Transverse colon (tissue), 4 donors: ENCODE measurements around the gene B3GALT4. TPM values are rescaled to one million over a fixed set of nuclear protein-coding genes. Genes with fewer than 3 reads are reported as not detected.
"Not testable (repeated sequence)": the region's sequence is repeated elsewhere in the genome, so short reads cannot be mapped to it uniquely, and the experiment has no call there.

ENCODE experiments used
- DNase-seq: peaks from one replicate; pipeline ENCODE4 v3.0.0-alpha.2; 2019
- H3K27ac ChIP-seq, 4 donors: fragments of 200-600 bp; sonication (generic); 2 replicates each; pipeline ENCODE4 v1.5.1; 2016 to 2018; ENCODE audit warnings: inconsistent platforms in 4 of 4
- H3K27me3 ChIP-seq: fragments of 200-600 bp; sonication (generic); 2 replicates; pipeline ENCODE4 v1.5.1; 2017; ENCODE audit warnings: inconsistent platforms
- H3K36me3 ChIP-seq, 4 donors: fragments of 200-600 bp; sonication (generic); 2 replicates each; pipeline ENCODE4 v1.5.1; 2017 to 2019; ENCODE audit warnings: inconsistent platforms in 4 of 4
- H3K4me1 ChIP-seq, 4 donors: fragments of 200-600 bp; sonication (generic); 2 replicates each; pipeline ENCODE4 v1.5.1; 2017 to 2020; ENCODE audit warnings: inconsistent platforms in 4 of 4
- H3K4me3 ChIP-seq, 4 donors: fragments of 200-600 bp; sonication (generic); 1 replicate in 1 of 4; 2 replicates in 3 of 4; pipeline versions ENCODE4 v1.5.1 to v1.6.1; 2017 to 2019; ENCODE audit warnings: inconsistent platforms in 4 of 4
- H3K9me3 ChIP-seq, 2 donors: fragments of 200-600 bp; sonication (generic); 2 replicates each; pipeline ENCODE4 v1.5.1; 2017 to 2019; ENCODE audit warnings: inconsistent platforms in 2 of 2
- CTCF ChIP-seq, 5 experiments: fragments of 200-600 bp in 3 of 5; fragments of 450-650 bp in 2 of 5; sonication (generic) in 3 of 5; IDR thresholded peaks; 1 replicate in 2 of 5; 2 replicates in 3 of 5; pipeline ENCODE4 v1.5.1; 2016 to 2017; ENCODE audit warnings: antibody characterized with exemption in 5 of 5, inconsistent platforms in 3 of 5, mild to moderate bottlenecking in 2 of 5, moderate library complexity in 1 of 5
- EP300 ChIP-seq: sonication (generic); formaldehyde crosslinking; IDR thresholded peaks from one replicate; pipeline ENCODE4 v1.6.1; 2017; ENCODE audit warnings: antibody characterized with exemption, low read depth
- POLR2A ChIP-seq: fragments of 450-650 bp; IDR thresholded peaks from one replicate; pipeline ENCODE4 v1.6.1; 2016; ENCODE audit warnings: antibody characterized with exemption, mild to moderate bottlenecking, moderate library complexity
- POLR2AphosphoS5 ChIP-seq, 3 donors: sonication (generic); formaldehyde crosslinking; IDR thresholded peaks; one replicate each; pipeline ENCODE4 v1.6.1; 2016; ENCODE audit warnings: antibody characterized with exemption in 3 of 3
- WGBS, 2 donors: methylation state at CpG; one replicate each; pipeline ENCODE4 v1.1.5; 2018; ENCODE audit warnings: low coverage in 1 of 2; 5-methylcytosine and 5-hydroxymethylcytosine counted together
- in situ Hi-C, 4 donors: fragments of 200-750 bp; cut with MboI; loops; one replicate each; pipeline versions ENCODE4 v1.15.0 to v1.15.1; 2017; ENCODE audit warnings: low sequenced_read_pairs in 3 of 4, low pct_ligation_motif_present in 1 of 4, low pct_unique_long_range_greater_than_20kb in 1 of 4
- intact Hi-C: fragments of 100-400 bp; cut with DNase I; formaldehyde crosslinking; loops from one replicate; pipeline ENCODE4 v1.15.1; 2023; ENCODE audit warnings: low total_unique reads
- total RNA-seq, 4 donors: library from RNA; depleted of rRNA; stranded (reverse); fragments of >200 nt; gene quantifications; one replicate each; pipeline ENCODE4 v1.1.0, GENCODE V29; 2016

The B3GALT4 gene
- total RNA-seq, 4 donors from 2014 or later: 39.4 to 49.0 (median 41.8) TPM

GRCh38 chr6:33259032-33259431, 17.9 kb upstream of the B3GALT4 start:
- 67 to 90% methylated on average over 1 to 5 of the region's 5 CpGs for WGBS, 2 donors

DNA sequence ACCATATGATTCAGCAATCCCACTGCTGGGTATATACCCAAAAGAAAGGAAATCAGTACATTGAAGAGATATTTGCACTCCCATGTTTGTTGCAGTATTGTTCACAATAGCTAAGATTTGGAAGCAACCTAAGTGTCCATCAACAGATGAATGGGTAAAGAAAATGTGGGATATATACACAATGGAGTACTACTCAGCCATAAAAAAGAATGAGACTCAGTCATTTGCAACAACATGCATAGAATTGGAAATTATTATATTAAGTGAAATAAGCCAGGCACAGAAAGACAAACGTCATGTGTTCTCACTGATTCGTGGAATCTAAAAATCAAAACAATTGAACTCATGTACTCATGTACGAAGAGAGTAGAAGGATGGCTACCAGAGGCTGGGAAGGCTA, 14.4 kb upstream of the B3GALT4 start:
- DNase-seq, H3K27ac ChIP-seq, H3K27me3 ChIP-seq, H3K4me1 ChIP-seq, intact Hi-C loops, in situ Hi-C loops, H3K4me3 ChIP-seq, H3K9me3 ChIP-seq: not testable (repeated sequence)
- H3K36me3 ChIP-seq: peaks cover 0 to 38% (median 10%) of the 10 kb centered on the region in 4 donors
- 96% methylated on average over 3 of the region's 3 CpGs; no CpG with 5 or more reads in 1 of the 2 donors for WGBS, 2 donors

More at GRCh38 chr6:33259032-33259431, 17.9 kb upstream of the B3GALT4 start:
- no peak overlapping the region for H3K4me3 ChIP-seq
- intact Hi-C loops (no loop called here), in situ Hi-C loops (no loop called here)
- peaks cover 0 to 10% (median 0%) of the 10 kb centered on the region in 4 donors for H3K36me3 ChIP-seq
- H3K4me1 ChIP-seq: no peaks in the 10 kb centered on the region
- H3K27me3 ChIP-seq: no peaks in the 10 kb centered on the region
- TF ChIP-seq POLR2AphosphoS5 (IDR thresholded peaks at IDR 0.05) (no peak), EP300 (no peak), CTCF (IDR thresholded peaks at IDR 0.05) (no peak), POLR2A (no peak)
- no peak overlapping the region for H3K27ac ChIP-seq
- H3K9me3 ChIP-seq: no peaks in the 10 kb centered on the region
- no peak for DNase-seq

DNA sequence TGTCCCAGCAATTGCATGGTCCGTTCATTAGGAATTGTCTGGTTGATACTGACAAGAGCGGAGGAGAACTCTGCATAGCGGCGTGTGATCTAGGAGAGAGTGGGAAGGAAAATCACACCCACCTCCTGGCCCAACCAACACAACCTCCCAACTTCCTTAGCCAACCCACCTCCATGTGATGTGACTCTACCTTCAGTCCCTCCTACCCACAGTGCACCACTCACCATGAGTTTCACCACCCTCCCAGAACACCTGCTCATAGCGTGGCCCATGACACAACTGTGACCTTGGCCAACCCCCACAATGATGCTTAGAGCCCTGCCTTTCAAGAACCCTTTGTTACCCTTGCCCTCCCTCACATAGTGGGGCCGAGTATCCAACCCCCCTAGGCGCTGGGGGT, 12.9 kb upstream of the B3GALT4 start:
- Histone ChIP-seq H3K27me3 (no peaks in the 10 kb centered on the region), H3K4me1 (no peaks in the 10 kb centered on the region), H3K9me3 (no peaks in the 10 kb centered on the region), H3K27ac (no peak overlapping the region), H3K4me3 (no peak overlapping the region), H3K36me3 (peaks cover 0 to 50% (median 14%) of the 10 kb centered on the region in 4 donors)
- no peak for DNase-seq
- TF ChIP-seq POLR2AphosphoS5 (IDR thresholded peaks at IDR 0.05) (no peak), CTCF (IDR thresholded peaks at IDR 0.05) (no peak), EP300 (no peak), POLR2A (no peak)
- WGBS, 2 donors: 84 to 96% methylated on average over 4 to 7 of the region's 7 CpGs
- intact Hi-C loops (no loop called here), in situ Hi-C loops (no loop called here)

- Histone ChIP-seq H3K9me3 (no peaks in the 10 kb centered on the region), H3K4me1 (peaks cover 23 to 48% (median 41%) of the 10 kb centered on the region in 4 donors), H3K4me3 (peak overlapping the region; percentile 54 to 85 (median 67)), H3K36me3 (peaks cover 0 to 25% (median 10%) of the 10 kb centered on the region in 4 donors), H3K27ac (peak overlapping the region; percentile 91 to 97 (median 94)), H3K27me3 (no peaks in the 10 kb centered on the region)
- no peak for TF ChIP-seq EP300
- TF ChIP-seq POLR2AphosphoS5 (IDR thresholded peaks at IDR 0.05): no peak
- peak in 1 of 5 experiments; percentile 29 for TF ChIP-seq CTCF (IDR thresholded peaks at IDR 0.05)
- no peak for TF ChIP-seq POLR2A
- in situ Hi-C loops: no loop called here
- DNase-seq: no peak
- WGBS, 2 donors: 1 to 7% methylated on average over 3 to 7 of the region's 7 CpGs
- intact Hi-C loops: no loop called here
These were observed 5.8 kb upstream of the B3GALT4 start for GRCh38 chr6:33271117-33271467.
